HepG2 (cell line): ENCODE data around the gene NOL12. TPM values are rescaled to one million over a fixed set of nuclear protein-coding genes. Genes with fewer than 3 reads are reported as not detected.

Source experiments
- AGO1 ChIP-seq: fragments of 200-400 bp; formaldehyde crosslinking; IDR thresholded peaks from 2 replicates; pipeline ENCODE4 v1.6.1; 2017; ENCODE audit warnings: mild to moderate bottlenecking, low read depth, low read length, moderate library complexity; ENCODE audit not compliant: poor library complexity, severe bottlenecking
- ARNT2 ChIP-seq: sonication (generic); formaldehyde crosslinking; IDR thresholded peaks from 2 replicates; pipeline ENCODE4 v1.8.0; 2022; ENCODE audit warnings: mild to moderate bottlenecking, low read depth, missing genetic modification reagents, moderate library complexity
- ATF6 ChIP-seq: sonication (generic); formaldehyde crosslinking; conservative IDR thresholded peaks from 2 replicates; pipeline ENCODE4 v1.4.0; 2020; ENCODE audit warnings: missing genetic modification reagents
- HNF4G ChIP-seq, 2 experiments: sonication (generic) in 1 of 2; formaldehyde crosslinking in 1 of 2; IDR thresholded peaks; 2 replicates each; pipeline versions ENCODE4 v1.4.0 to v1.6.1; 2011 to 2020; ENCODE audit warnings: borderline replicate concordance in 2 of 2, low read depth in 2 of 2, mild to moderate bottlenecking in 2 of 2, low read length in 1 of 2, missing genetic modification reagents in 1 of 2, moderate library complexity in 1 of 2
- MXD1 ChIP-seq: sonication (generic); formaldehyde crosslinking; IDR thresholded peaks from 2 replicates; pipeline ENCODE4 v1.4.0; 2020; ENCODE audit warnings: mild to moderate bottlenecking, missing genetic modification reagents
- TEAD3 ChIP-seq: optimal IDR thresholded peaks from 2 replicates; pipeline ENCODE3; 2016; ENCODE audit warnings: borderline replicate concordance
- ZBTB49 ChIP-seq: sonication (generic); formaldehyde crosslinking; IDR thresholded peaks from 2 replicates; pipeline ENCODE4 v1.4.0; 2020; ENCODE audit warnings: missing genetic modification reagents, borderline replicate concordance
- ZNF350 ChIP-seq: sonication (generic); formaldehyde crosslinking; IDR thresholded peaks from 2 replicates; pipeline ENCODE4 v1.4.0; 2020; ENCODE audit warnings: mild to moderate bottlenecking, low read depth, missing genetic modification reagents, borderline replicate concordance
- ZNF7 ChIP-seq: IDR thresholded peaks from 2 replicates; pipeline ENCODE4 v1.6.1; 2016; ENCODE audit warnings: missing biosample characterization, missing genetic modification reagents
- ZNF740 ChIP-seq: sonication (generic); formaldehyde crosslinking; IDR thresholded peaks from 2 replicates; pipeline ENCODE4 v1.4.0; 2020; ENCODE audit warnings: missing genetic modification reagents
- polyA plus RNA-seq, 8 experiments: library from polyadenylated mRNA; depleted of rRNA in 3 of 8; stranded (reverse) in 7 of 8; unstranded in 1 of 8; fragments of >200 nt; fragmentation: Illumina TruSeq in 4 of 8; extraction: Trizol in 4 of 8; gene quantifications; 2 replicates each; pipeline versions ENCODE4 v1.2.1 to v1.2.3, GENCODE V29; 2011 to 2016; ENCODE audit warnings: low read depth in 4 of 8, missing spikeins in 1 of 8, mixed read lengths in 1 of 8; ENCODE audit not compliant: insufficient read depth in 1 of 8
- total RNA-seq, 5 experiments: library from RNA; depleted of rRNA; stranded (reverse); fragments of >200 nt; fragmentation: Illumina TruSeq; extraction: Trizol; gene quantifications; 2 replicates each; pipeline ENCODE4 v1.2.3, GENCODE V29; 2016; ENCODE audit warnings: low read depth in 1 of 5
- TF ChIP-seq, protein P1 (sequence below): sonication (generic); formaldehyde crosslinking; IDR thresholded peaks from 2 replicates; pipeline ENCODE4 v1.5.1; 2020; ENCODE audit warnings: mild to moderate bottlenecking, missing genetic modification reagents, moderate library complexity

The NOL12 gene
- total and polyA plus RNA-seq, 2 of the 13 experiments (the other 11 are each of a cell fraction or from before 2014, with no cell fraction given): 14.3 to 31.4 TPM

- TF ChIP-seq HNF4G (IDR thresholded peaks at IDR 0.05; ENCODE audit: borderline replicate concordance, low read depth, low read length) (no peak), HNF4G (CRISPR knock-in tag; IDR thresholded peaks at IDR 0.05; ENCODE audit: borderline replicate concordance, low read depth) (no peak), AGO1 (no peak), ZBTB49 (CRISPR knock-in tag) (no peak), TEAD3 (CRISPR knock-in tag) (peak; percentile 2), ZNF7 (no peak), ZNF350 (peak; percentile 43; the same call in 1 of the 2 replicates), MXD1 (CRISPR knock-in tag) (0 out of 2 replicates have a peak, but pooled peaks have one; percentile 50), ATF6 (no peak), ZNF740 (no peak), ARNT2 (peak; percentile 92)
- TF ChIP-seq, protein P1, sequence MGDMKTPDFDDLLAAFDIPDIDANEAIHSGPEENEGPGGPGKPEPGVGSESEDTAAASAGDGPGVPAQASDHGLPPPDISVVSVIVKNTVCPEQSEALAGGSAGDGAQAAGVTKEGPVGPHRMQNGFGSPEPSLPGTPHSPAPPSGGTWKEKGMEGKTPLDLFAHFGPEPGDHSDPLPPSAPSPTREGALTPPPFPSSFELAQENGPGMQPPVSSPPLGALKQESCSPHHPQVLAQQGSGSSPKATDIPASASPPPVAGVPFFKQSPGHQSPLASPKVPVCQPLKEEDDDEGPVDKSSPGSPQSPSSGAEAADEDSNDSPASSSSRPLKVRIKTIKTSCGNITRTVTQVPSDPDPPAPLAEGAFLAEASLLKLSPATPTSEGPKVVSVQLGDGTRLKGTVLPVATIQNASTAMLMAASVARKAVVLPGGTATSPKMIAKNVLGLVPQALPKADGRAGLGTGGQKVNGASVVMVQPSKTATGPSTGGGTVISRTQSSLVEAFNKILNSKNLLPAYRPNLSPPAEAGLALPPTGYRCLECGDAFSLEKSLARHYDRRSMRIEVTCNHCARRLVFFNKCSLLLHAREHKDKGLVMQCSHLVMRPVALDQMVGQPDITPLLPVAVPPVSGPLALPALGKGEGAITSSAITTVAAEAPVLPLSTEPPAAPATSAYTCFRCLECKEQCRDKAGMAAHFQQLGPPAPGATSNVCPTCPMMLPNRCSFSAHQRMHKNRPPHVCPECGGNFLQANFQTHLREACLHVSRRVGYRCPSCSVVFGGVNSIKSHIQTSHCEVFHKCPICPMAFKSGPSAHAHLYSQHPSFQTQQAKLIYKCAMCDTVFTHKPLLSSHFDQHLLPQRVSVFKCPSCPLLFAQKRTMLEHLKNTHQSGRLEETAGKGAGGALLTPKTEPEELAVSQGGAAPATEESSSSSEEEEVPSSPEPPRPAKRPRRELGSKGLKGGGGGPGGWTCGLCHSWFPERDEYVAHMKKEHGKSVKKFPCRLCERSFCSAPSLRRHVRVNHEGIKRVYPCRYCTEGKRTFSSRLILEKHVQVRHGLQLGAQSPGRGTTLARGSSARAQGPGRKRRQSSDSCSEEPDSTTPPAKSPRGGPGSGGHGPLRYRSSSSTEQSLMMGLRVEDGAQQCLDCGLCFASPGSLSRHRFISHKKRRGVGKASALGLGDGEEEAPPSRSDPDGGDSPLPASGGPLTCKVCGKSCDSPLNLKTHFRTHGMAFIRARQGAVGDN (CRISPR knock-in tag): peak; percentile 5; the same call in 1 of the 2 replicates
These were observed 27.7 kb upstream of the NOL12 start, which contains the start of gene PDXP (continued) for GRCh38 chr22:37658133-37659065.
